ENCODE results near the gene ADAMTS9. TPM values are rescaled to one million over a fixed set of nuclear protein-coding genes. Genes with fewer than 3 reads are reported as not detected.

ADAMTS9 gene
- total and polyA plus RNA-seq, 2 donors, result 20.7 to 120 TPM

GRCh38 chr3:64533617-64534317, 154.0 kb downstream of the ADAMTS9 start:
- Histone ChIP-seq H3K4me1 (ENCODE audit: insufficient read depth) (no peaks in the 10 kb centered on the region), H3K4me3 (ENCODE audit: low read depth, low read length) (no peak overlapping the region), H3K27ac (ENCODE audit: low read depth) (no peak overlapping the region), H3K36me3 (ENCODE audit: insufficient read depth) (no peaks in the 10 kb centered on the region)
- peak; percentile 80 for DNase-seq (ENCODE audit: extremely low spot score)
- WGBS, result 12% methylated on average over 14 of the region's 14 CpGs

GRCh38 chr3:64530434-64531049, 157.3 kb downstream of the ADAMTS9 start:
- 20% methylated on average over 8 of the region's 8 CpGs for WGBS
- Histone ChIP-seq H3K36me3 (ENCODE audit: insufficient read depth) (no peaks in the 10 kb centered on the region), H3K27ac (ENCODE audit: low read depth) (no peak overlapping the region), H3K4me3 (ENCODE audit: low read depth, low read length) (no peak overlapping the region), H3K4me1 (ENCODE audit: insufficient read depth) (no peaks in the 10 kb centered on the region)
- DNase-seq (ENCODE audit: extremely low spot score), result no peak

DNA sequence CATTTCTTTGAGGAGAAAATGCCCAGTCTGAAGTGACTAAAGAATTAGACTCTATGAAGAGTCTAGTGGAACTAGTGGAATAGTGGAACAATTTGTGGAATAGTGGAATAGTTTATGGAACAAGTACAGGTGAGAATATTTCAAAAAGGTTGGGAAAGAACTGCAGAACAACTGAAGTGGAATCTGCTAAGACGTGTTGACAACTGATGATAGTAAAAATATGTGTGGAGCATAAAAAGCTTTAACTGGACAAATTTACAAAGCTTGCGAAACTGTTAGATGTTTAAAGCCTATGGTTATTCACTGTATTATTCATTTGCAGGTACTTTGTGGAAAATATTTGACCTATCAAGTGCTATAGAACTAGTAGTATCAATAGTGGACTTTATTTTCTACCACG, 164.5 kb downstream of the ADAMTS9 start:
- DNase-seq (ENCODE audit: extremely low spot score), result no peak
- 64% methylated on average over 3 of the region's 3 CpGs for WGBS
- Histone ChIP-seq H3K4me3 (ENCODE audit: low read depth, low read length) (no peak overlapping the region), H3K27ac (ENCODE audit: low read depth) (no peak overlapping the region), H3K36me3 (ENCODE audit: insufficient read depth) (no peaks in the 10 kb centered on the region), H3K4me1 (ENCODE audit: insufficient read depth) (no peaks in the 10 kb centered on the region)

DNA sequence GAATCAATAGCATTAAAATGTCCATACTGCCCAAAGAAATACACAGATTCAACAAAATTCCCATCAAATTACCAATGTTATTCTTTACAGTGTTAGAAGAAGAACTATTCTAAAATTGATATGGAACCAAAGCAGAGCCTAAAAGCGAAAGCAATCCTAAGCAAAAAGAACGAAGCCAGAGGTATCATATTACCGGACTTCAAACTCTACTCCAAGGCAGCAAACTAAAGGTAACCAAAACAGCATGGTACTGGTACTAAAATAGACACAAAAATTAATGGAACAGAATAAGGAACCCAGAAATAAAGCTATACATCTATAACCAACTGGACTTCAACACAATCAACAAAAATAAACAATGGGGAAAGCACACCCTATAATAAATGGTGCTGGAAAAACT, 167.5 kb downstream of the ADAMTS9 start:
- 84% methylated on average over 3 of the region's 3 CpGs for WGBS
- Histone ChIP-seq H3K4me1 (ENCODE audit: insufficient read depth) (no peaks in the 10 kb centered on the region), H3K27ac (ENCODE audit: low read depth) (no peak overlapping the region), H3K36me3 (ENCODE audit: insufficient read depth) (no peaks in the 10 kb centered on the region), H3K4me3 (ENCODE audit: low read depth, low read length) (no peak overlapping the region)
- no peak for DNase-seq (ENCODE audit: extremely low spot score)

DNA sequence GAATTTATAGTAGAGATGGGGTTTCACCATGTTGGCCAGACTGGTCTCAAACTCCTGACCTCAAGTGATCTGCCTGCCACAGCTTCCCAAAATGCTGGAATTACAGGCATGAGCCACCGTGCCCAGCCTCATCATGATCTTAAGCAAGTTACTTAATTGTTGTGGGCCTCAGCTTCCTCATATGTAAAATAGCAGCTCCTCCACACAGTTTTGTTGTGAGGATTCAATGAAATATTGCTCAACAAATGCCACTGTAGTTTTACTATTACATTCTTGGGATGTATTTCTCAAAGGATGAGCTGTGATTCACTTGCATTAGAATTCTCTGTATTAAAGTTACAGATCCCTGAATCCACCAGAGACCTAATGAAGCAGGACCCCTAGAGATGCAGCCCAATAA, 168.8 kb downstream of the ADAMTS9 start:
- WGBS, result 81% methylated on average over 1 of the region's 1 CpG
- Histone ChIP-seq H3K27ac (ENCODE audit: low read depth) (no peak overlapping the region), H3K4me1 (ENCODE audit: insufficient read depth) (no peaks in the 10 kb centered on the region), H3K4me3 (ENCODE audit: low read depth, low read length) (no peak overlapping the region), H3K36me3 (ENCODE audit: insufficient read depth) (no peaks in the 10 kb centered on the region)
- no peak for DNase-seq (ENCODE audit: extremely low spot score)

DNA sequence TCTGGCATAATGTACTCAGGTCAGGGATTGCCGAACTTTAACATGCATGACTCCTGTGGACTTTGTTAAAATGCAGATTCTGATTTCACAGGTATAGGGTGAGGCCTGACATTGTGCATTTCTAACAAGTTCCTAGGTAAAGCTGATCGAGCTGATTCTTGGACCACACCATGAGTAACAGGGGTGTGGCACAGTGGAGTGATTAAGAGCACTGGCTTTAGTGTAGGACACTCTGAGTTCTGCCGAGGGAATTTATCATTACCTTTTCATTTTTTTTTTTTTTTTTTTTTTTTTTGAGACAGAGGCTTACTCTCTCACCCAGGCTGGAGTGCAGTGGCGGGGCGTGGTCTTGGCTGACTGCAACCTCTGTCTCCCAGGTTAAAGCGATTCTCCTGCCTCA, 169.3 kb downstream of the ADAMTS9 start:
- Histone ChIP-seq H3K4me1 (ENCODE audit: insufficient read depth) (no peaks in the 10 kb centered on the region), H3K36me3 (ENCODE audit: insufficient read depth) (no peaks in the 10 kb centered on the region), H3K4me3 (ENCODE audit: low read depth, low read length) (no peak overlapping the region), H3K27ac (ENCODE audit: low read depth) (no peak overlapping the region)
- WGBS, result 87% methylated on average over 6 of the region's 6 CpGs
- no peak for DNase-seq (ENCODE audit: extremely low spot score)

DNA sequence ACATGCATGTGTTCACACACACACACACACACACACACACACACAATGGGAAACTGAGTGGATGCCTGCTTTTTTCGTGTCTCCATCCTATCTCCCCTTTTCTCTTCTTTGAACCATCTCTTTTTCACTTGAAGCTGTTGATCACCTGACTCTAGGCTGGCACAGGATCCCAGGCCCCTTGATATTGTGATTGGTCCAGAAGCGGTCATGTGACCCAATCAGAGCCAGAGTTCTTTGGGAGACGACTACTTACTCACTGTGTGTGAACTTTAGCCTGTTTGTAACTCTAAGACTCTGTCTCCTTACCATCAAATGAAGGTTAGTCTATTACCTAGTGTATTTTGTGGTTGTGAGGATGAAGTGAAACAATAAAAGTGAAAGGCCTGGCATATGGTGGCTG, 172.9 kb downstream of the ADAMTS9 start:
- no peaks in the 10 kb centered on the region for H3K4me1 ChIP-seq (ENCODE audit: insufficient read depth)
- H3K27ac ChIP-seq (ENCODE audit: low read depth), result no peak overlapping the region
- H3K4me3 ChIP-seq (ENCODE audit: low read depth, low read length), result no peak overlapping the region
- no peaks in the 10 kb centered on the region for H3K36me3 ChIP-seq (ENCODE audit: insufficient read depth)
- DNase-seq (ENCODE audit: extremely low spot score), result no peak
- WGBS, result 92% methylated on average over 3 of the region's 3 CpGs

DNA sequence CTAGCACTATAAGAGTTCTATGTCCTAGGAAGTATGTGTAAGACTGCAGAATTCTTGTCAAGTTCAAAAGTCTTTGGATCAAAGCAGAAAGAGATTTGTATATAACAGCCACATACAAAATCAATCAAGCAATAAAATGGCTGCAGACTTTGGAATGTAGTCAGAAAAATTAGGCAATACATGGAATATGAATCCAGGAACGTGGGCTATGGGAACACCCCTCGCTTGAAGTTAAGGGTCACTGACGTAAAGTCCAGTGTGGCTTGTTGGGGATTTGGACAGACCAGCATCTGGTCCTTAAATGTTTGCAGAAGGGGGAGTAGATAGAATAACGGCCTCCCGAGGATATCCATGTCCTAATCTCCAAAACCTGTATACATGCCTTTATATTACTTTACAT, 178.6 kb downstream of the ADAMTS9 start:
- Histone ChIP-seq H3K4me3 (ENCODE audit: low read depth, low read length) (no peak overlapping the region), H3K36me3 (ENCODE audit: insufficient read depth) (no peaks in the 10 kb centered on the region), H3K27ac (ENCODE audit: low read depth) (no peak overlapping the region), H3K4me1 (ENCODE audit: insufficient read depth) (peaks cover 2% of the 10 kb centered on the region)
- no peak for DNase-seq (ENCODE audit: extremely low spot score)
- WGBS, result 52% methylated on average over 5 of the region's 5 CpGs

- Histone ChIP-seq H3K4me1 (ENCODE audit: insufficient read depth) (peaks cover 2% of the 10 kb centered on the region), H3K4me3 (ENCODE audit: low read depth, low read length) (no peak overlapping the region), H3K27ac (ENCODE audit: low read depth) (no peak overlapping the region), H3K36me3 (ENCODE audit: insufficient read depth) (no peaks in the 10 kb centered on the region)
- WGBS, result 73% methylated on average over 1 of the region's 1 CpG
- DNase-seq (ENCODE audit: extremely low spot score), result no peak
These were observed 179.7 kb downstream of the ADAMTS9 start for GRCh38 chr3:64508140-64508539.

DNA sequence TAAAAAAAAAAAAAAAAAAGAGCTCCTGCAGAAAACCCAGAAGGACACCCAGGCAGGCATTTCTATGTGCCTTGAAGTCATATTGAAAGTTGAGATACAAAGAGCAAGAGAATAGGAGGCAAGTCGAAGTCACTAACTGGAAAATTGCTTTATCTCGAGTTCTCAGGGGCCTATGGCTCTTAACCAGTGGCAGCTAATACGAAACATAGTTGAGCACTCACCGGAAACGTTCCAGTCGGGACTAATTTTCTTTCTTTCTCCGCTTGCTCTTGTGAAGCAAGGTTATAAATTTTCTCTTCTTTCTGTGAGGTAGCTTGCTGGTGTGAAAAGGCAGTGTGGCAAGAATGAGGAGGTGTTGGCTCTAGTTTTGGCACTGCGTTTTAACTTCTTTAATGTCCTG, 181.5 kb downstream of the ADAMTS9 start:
- no peak overlapping the region for H3K4me3 ChIP-seq (ENCODE audit: low read depth, low read length)
- 92% methylated on average over 8 of the region's 8 CpGs for WGBS
- H3K27ac ChIP-seq (ENCODE audit: low read depth), result no peak overlapping the region
- peaks cover 2% of the 10 kb centered on the region for H3K4me1 ChIP-seq (ENCODE audit: insufficient read depth)
- no peaks in the 10 kb centered on the region for H3K36me3 ChIP-seq (ENCODE audit: insufficient read depth)
- DNase-seq (ENCODE audit: extremely low spot score), result no peak

DNA sequence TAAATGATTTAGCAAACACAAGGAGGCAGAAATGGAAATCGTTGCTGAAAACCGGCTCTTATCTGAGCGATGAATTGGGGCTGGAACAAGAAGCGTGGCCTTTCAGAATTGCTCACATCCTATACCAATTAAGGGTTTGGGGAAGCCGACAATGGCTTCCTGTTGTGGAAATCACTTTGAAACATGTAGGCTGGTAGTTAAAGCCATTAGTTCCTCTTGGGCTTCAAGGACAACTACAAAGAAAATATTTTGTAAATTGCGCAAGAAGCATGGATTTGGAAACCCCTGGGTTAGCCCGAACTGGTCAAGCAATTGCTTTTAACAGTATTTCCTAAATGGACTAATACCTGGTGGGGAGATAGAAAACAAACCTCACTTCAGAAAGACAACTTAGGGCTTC, 182.4 kb downstream of the ADAMTS9 start:
- Histone ChIP-seq H3K4me1 (ENCODE audit: insufficient read depth) (peaks cover 2% of the 10 kb centered on the region), H3K4me3 (ENCODE audit: low read depth, low read length) (no peak overlapping the region), H3K36me3 (ENCODE audit: insufficient read depth) (no peaks in the 10 kb centered on the region), H3K27ac (ENCODE audit: low read depth) (no peak overlapping the region)
- DNase-seq (ENCODE audit: extremely low spot score), result no peak
- 66% methylated on average over 7 of the region's 7 CpGs for WGBS

DNA sequence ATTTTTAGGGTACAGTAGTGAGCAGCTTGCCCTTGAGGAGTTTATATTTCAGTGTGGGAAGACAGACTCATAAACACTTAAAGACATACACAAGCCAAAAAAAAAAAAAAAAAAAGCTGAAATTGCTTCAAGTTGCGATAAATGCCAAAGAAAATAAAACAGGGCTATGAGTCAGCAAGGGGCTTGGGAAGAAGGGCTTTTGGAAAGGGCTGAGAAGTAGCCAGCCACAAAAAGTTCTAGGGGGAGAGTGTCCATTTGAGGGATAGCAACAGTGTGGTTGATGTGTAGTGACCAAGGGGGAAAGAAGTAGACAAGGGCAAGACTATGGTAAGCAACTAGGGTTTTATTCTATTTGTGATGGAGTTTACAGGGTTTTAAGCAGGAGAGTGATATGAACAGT, 185.5 kb downstream of the ADAMTS9 start:
- Histone ChIP-seq H3K36me3 (ENCODE audit: insufficient read depth) (no peaks in the 10 kb centered on the region), H3K4me3 (ENCODE audit: low read depth, low read length) (no peak overlapping the region), H3K4me1 (ENCODE audit: insufficient read depth) (peaks cover 2% of the 10 kb centered on the region), H3K27ac (ENCODE audit: low read depth) (no peak overlapping the region)
- no peak for DNase-seq (ENCODE audit: extremely low spot score)
- 72% methylated on average over 1 of the region's 1 CpG for WGBS

DNA sequence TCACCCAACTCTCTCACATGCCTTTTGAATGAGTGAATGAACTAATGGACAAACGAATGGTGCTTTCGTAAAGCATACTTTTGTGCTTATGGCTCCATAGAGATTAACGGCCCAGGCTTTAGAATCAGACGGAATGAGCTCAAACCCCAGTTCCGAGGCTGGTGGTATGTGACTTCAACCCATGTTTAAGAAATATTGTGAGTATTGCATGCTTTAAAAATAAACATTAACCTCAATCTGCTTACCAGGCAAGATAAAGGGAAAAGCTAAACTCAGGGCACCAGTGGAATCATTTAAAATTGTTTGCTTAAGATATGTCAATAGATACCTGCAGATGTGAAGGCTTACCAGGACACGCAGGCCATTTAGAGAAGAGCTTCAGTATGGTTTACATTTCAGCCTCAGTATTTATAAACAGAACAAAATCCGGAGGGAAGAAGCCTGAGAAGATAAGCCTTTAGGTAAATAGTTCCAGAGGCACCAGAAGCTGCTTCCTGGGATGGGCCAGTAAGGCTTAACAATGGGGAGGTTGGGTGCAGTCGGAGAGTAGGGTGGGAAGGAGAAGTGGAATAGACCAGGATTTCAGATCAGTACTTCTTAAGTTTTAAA, 186.4 kb downstream of the ADAMTS9 start:
- Histone ChIP-seq H3K36me3 (ENCODE audit: insufficient read depth) (no peaks in the 10 kb centered on the region), H3K27ac (ENCODE audit: low read depth) (no peak overlapping the region), H3K4me3 (ENCODE audit: low read depth, low read length) (no peak overlapping the region), H3K4me1 (ENCODE audit: insufficient read depth) (peaks cover 2% of the 10 kb centered on the region)
- WGBS, result 28% methylated on average over 8 of the region's 8 CpGs
- no peak for DNase-seq (ENCODE audit: extremely low spot score)

- H3K36me3 ChIP-seq (ENCODE audit: insufficient read depth), result no peaks in the 10 kb centered on the region
- no peak overlapping the region for H3K27ac ChIP-seq (ENCODE audit: low read depth)
- H3K4me1 ChIP-seq (ENCODE audit: insufficient read depth), result no peaks in the 10 kb centered on the region
- H3K4me3 ChIP-seq (ENCODE audit: low read depth, low read length), result no peak overlapping the region
- no peak for DNase-seq (ENCODE audit: extremely low spot score)
- 89% methylated on average over 5 of the region's 5 CpGs for WGBS
These were observed 190.9 kb downstream of the ADAMTS9 start for GRCh38 chr3:64496786-64497490.

Measured in urinary bladder (tissue), 4 donors.